ENCODE data around the gene ARHGEF19.

GRCh38 chr1:16210581-16210980 lies 1.9 kb downstream of the ARHGEF19 start:
- TF ChIP-seq REST (IDR thresholded peaks at IDR 0.05; ENCODE audit: insufficient read depth in 1 of 2, low read depth in 2 of 2, low read length in 1 of 2) (no peak), CTCF (IDR thresholded peaks at IDR 0.05) (no peak), POLR2AphosphoS5 (IDR thresholded peaks at IDR 0.05; ENCODE audit: low read depth, low read length) (no peak), SIN3A (IDR thresholded peaks at IDR 0.05; ENCODE audit: borderline replicate concordance, insufficient read depth, low read depth, low read length) (no peak), TCF7L2 (IDR thresholded peaks at IDR 0.05; ENCODE audit: low read depth, low read length) (no peak)

All from Panc1 (cell line).